ENCODE measurements around the gene RBM33. TPM values are rescaled to one million over a fixed set of nuclear protein-coding genes. Genes with fewer than 3 reads are reported as not detected.

The RBM33 gene
- total and polyA plus RNA-seq, 9 of the 15 experiments (the other 6 are each of a cell fraction or from before 2014, with no cell fraction given), result 4.4 to 80.7 (median 27.3) TPM

- no peak for TF ChIP-seq THRAP3 (IDR thresholded peaks at IDR 0.05; ENCODE audit: borderline replicate concordance)
- in situ Hi-C loops (cut with MboI), result loop anchor here (25.0 kb wide), 1 partner anchor 363 kb away; no protein-coding TSS in a partner anchor
These were observed 106.0 kb downstream of the RBM33 start for GRCh38 chr7:155750255-155751125.

GRCh38 chr7:155751409-155751808 lies 106.9 kb downstream of the RBM33 start:
- Histone ChIP-seq H3K79me2 (ENCODE audit: control insufficient read depth, insufficient read depth, low read length) (peaks cover 100% of the 10 kb centered on the region), H3K4me1 (replicated peaks in 1 of 2; ENCODE audit: control insufficient read depth in 2 of 2, insufficient read depth in 2 of 2, low read length in 2 of 2) (no peaks in the 10 kb centered on the region), H3K9ac (ENCODE audit: insufficient read depth in 1 of 2, low read depth in 2 of 2, low read length in 2 of 2) (no peak overlapping the region), H3K36me3 (ENCODE audit: control insufficient read depth, insufficient read depth, low read length) (peaks cover 88% of the 10 kb centered on the region), H3K27ac (ENCODE audit: extremely low read depth, low read depth, low read length) (no peak overlapping the region), H3K27me3 (ENCODE audit: control insufficient read depth in 2 of 2, insufficient read depth in 2 of 2, low read length in 2 of 2) (no peaks in the 10 kb centered on the region), H4K20me1 (replicated peaks; ENCODE audit: control insufficient read depth, insufficient read depth, low read length) (peaks cover 4% of the 10 kb centered on the region; the same call in 1 of the 2 replicates), H3K4me2 (ENCODE audit: insufficient read depth, low read length) (no peak overlapping the region), H3K4me3 (no peak overlapping the region), H3K9me1 (ENCODE audit: control insufficient read depth, insufficient read depth, low read length) (no peaks in the 10 kb centered on the region), H3K9me3 (replicated peaks; ENCODE audit: control insufficient read depth, insufficient read depth, low read depth, low read length) (peaks cover 1% of the 10 kb centered on the region), H2AFZ (ENCODE audit: low read depth, low read length) (no peak overlapping the region)
- no peak for DNase-seq (ENCODE audit: extremely low read depth in 1 of 4, low spot score in 3 of 4)
- in situ Hi-C loops (cut with MboI) (loop anchor here (25.0 kb wide), 1 partner anchor 364 kb away; no protein-coding TSS in a partner anchor), intact Hi-C loops (cut with micrococcal nuclease) (no loop called here)
- BruUV-seq (replicated peaks), result no TSS peak
- no peak for FAIRE-seq
- CTCF ChIA-PET (ENCODE audit: low intra/inter-chr PET ratio), result no interaction called here
- 95% methylated on average over 4 of the region's 4 CpGs for WGBS (ENCODE audit: insufficient coverage, low coverage, missing lambda C conversion rate)
- POLR2A ChIA-PET, result no interaction called here
- no peak for ATAC-seq
- TF ChIP-seq PPARD (CRISPR knock-in tag; IDR thresholded peaks at IDR 0.05) (no peak), MEF2D (tag; conservative IDR thresholded peaks at IDR 0.05; ENCODE audit: low read depth) (no peak), U2AF1 (optimal IDR thresholded peaks at IDR 0.05; ENCODE audit: low read depth, low read length) (no peak), NCOR1 (IDR thresholded peaks at IDR 0.05) (no peak), RBM34 (IDR thresholded peaks at IDR 0.05; ENCODE audit: borderline replicate concordance, insufficient read depth, low read length) (no peak), SNRNP70 (optimal IDR thresholded peaks at IDR 0.05; ENCODE audit: low read depth, low read length) (no peak), ZKSCAN3 (CRISPR knock-in tag; IDR thresholded peaks at IDR 0.05) (no peak), CBX5 (IDR thresholded peaks at IDR 0.05; ENCODE audit: borderline replicate concordance, low read depth) (no peak), TAL1 (IDR thresholded peaks at IDR 0.05) (no peak), ZNF217 (CRISPR knock-in tag; IDR thresholded peaks at IDR 0.05) (no peak), HINFP (tag; conservative IDR thresholded peaks at IDR 0.05; ENCODE audit: low read depth) (no peak), ZNF253 (CRISPR knock-in tag; conservative IDR thresholded peaks at IDR 0.05) (no peak), TRIM24 (IDR thresholded peaks at IDR 0.05) (no peak), SMARCA5 (IDR thresholded peaks at IDR 0.05) (no peak), MCM2 (IDR thresholded peaks at IDR 0.05; ENCODE audit: low read depth) (no peak)

More at GRCh38 chr7:155750255-155751125, 106.0 kb downstream of the RBM33 start:
- no TSS peak for BruUV-seq (replicated peaks)
- peaks cover 91% of the 10 kb centered on the region for H3K36me3 ChIP-seq (ENCODE audit: control insufficient read depth, insufficient read depth, low read length)
- no peak overlapping the region for H3K9ac ChIP-seq (ENCODE audit: insufficient read depth in 1 of 2, low read depth in 2 of 2, low read length in 2 of 2)
- DNase-seq (ENCODE audit: extremely low read depth in 1 of 4, low spot score in 3 of 4), result no peak
- no peak for ATAC-seq
- H4K20me1 ChIP-seq (replicated peaks; ENCODE audit: control insufficient read depth, insufficient read depth, low read length), result peaks cover 4% of the 10 kb centered on the region; the same call in 1 of the 2 replicates
- no peak for FAIRE-seq
- no peak overlapping the region for H3K27ac ChIP-seq (ENCODE audit: extremely low read depth, low read depth, low read length)
- H3K4me2 ChIP-seq (ENCODE audit: insufficient read depth, low read length), result no peak overlapping the region
- H3K4me1 ChIP-seq (replicated peaks in 1 of 2; ENCODE audit: control insufficient read depth in 2 of 2, insufficient read depth in 2 of 2, low read length in 2 of 2), result no peaks in the 10 kb centered on the region
- WGBS (ENCODE audit: insufficient coverage, low coverage, missing lambda C conversion rate), result 87% methylated on average over 5 of the region's 5 CpGs
- no peaks in the 10 kb centered on the region for H3K9me3 ChIP-seq (replicated peaks; ENCODE audit: control insufficient read depth, insufficient read depth, low read depth, low read length)
- ChIA-PET POLR2A (interaction anchor here (1.1 kb wide), 1 partner anchor 10 kb away, joined by 5 read pairs; no protein-coding TSS in a partner anchor), CTCF (ENCODE audit: low intra/inter-chr PET ratio) (interaction anchor here (0.7 kb wide), 2 partner anchors 14 to 17 kb away, joined by 3 to 6 read pairs; no protein-coding TSS in a partner anchor)
- peaks cover 95% of the 10 kb centered on the region for H3K79me2 ChIP-seq (ENCODE audit: control insufficient read depth, insufficient read depth, low read length)
- intact Hi-C loops (cut with micrococcal nuclease), result no loop called here
- no peaks in the 10 kb centered on the region for H3K9me1 ChIP-seq (ENCODE audit: control insufficient read depth, insufficient read depth, low read length)
- no peak overlapping the region for H2AFZ ChIP-seq (ENCODE audit: low read depth, low read length)
- no peak overlapping the region for H3K4me3 ChIP-seq
- H3K27me3 ChIP-seq (ENCODE audit: control insufficient read depth in 2 of 2, insufficient read depth in 2 of 2, low read length in 2 of 2), result no peaks in the 10 kb centered on the region

All from K562 (cell line).